H1 (cell line): ENCODE data around the gene WWC1. TPM values are rescaled to one million over a fixed set of nuclear protein-coding genes. Genes with fewer than 3 reads are reported as not detected.

ENCODE experiments used
- ATF2 ChIP-seq: IDR thresholded peaks from 2 replicates; pipeline ENCODE4 v1.6.1; 2012; ENCODE audit warnings: low read length, inconsistent platforms
- BRCA1 ChIP-seq: IDR thresholded peaks from 2 replicates; pipeline ENCODE4 v1.6.1; 2012; ENCODE audit warnings: low read depth, low read length, improper control_type of control experiment
- CEBPB ChIP-seq: IDR thresholded peaks from 2 replicates; pipeline ENCODE4 v1.6.1; 2012; ENCODE audit warnings: low read depth, low read length
- CREB1 ChIP-seq: IDR thresholded peaks from 2 replicates; pipeline ENCODE4 v1.6.1; 2012; ENCODE audit warnings: inconsistent platforms
- FOSL1 ChIP-seq: IDR thresholded peaks from 2 replicates; pipeline ENCODE4 v1.6.1; 2011; ENCODE audit warnings: mild to moderate bottlenecking, low read depth, low read length, moderate library complexity; ENCODE audit not compliant: insufficient read depth
- GABPA ChIP-seq: IDR thresholded peaks from 2 replicates; pipeline ENCODE4 v1.6.1; 2011; ENCODE audit warnings: mild to moderate bottlenecking, low read length, moderate library complexity, borderline replicate concordance; ENCODE audit not compliant: insufficient read depth
- JUN ChIP-seq: IDR thresholded peaks from 2 replicates; pipeline ENCODE4 v1.6.1; 2011; ENCODE audit warnings: low read depth, mild to moderate bottlenecking, improper control_type of control experiment, low read length
- KDM4A ChIP-seq: IDR thresholded peaks from one replicate; pipeline ENCODE4 v1.7.1; 2012; ENCODE audit warnings: low read depth, mild to moderate bottlenecking, moderate library complexity, low read length, inconsistent platforms; ENCODE audit not compliant: severe bottlenecking
- NRF1 ChIP-seq: IDR thresholded peaks from 2 replicates; pipeline ENCODE4 v1.6.1; 2011; ENCODE audit warnings: mild to moderate bottlenecking, low read depth, low read length, improper control_type of control experiment
- PHF8 ChIP-seq: fragments of 200-600 bp; sonication (generic); conservative IDR thresholded peaks from 2 replicates; pipeline ENCODE4 v1.7.1; 2012; ENCODE audit warnings: low read depth, mild to moderate bottlenecking, inconsistent platforms, low read length, moderate library complexity
- POLR2AphosphoS5 ChIP-seq: IDR thresholded peaks from 2 replicates; pipeline ENCODE4 v1.6.1; 2011; ENCODE audit warnings: low read depth, low read length
- RBBP5 ChIP-seq: IDR thresholded peaks from 2 replicates; pipeline ENCODE4 v1.7.1; 2012; ENCODE audit warnings: low read depth, mild to moderate bottlenecking, inconsistent platforms, low read length, moderate library complexity, borderline replicate concordance
- RNF2 ChIP-seq: fragments of 200-900, 300-1000 bp; sonication (generic); IDR thresholded peaks from 2 replicates; pipeline ENCODE4 v1.7.1; 2016; ENCODE audit warnings: borderline replicate concordance, low read depth, mild to moderate bottlenecking, antibody characterized with exemption, low read length; ENCODE audit not compliant: poor library complexity, severe bottlenecking; ENCODE audit errors: missing control alignments
- SAP30 ChIP-seq: fragments of 300-600 bp; sonication (generic); IDR thresholded peaks from 2 replicates; pipeline ENCODE4 v1.7.1; 2012; ENCODE audit warnings: low read length, moderate library complexity, mild to moderate bottlenecking, inconsistent platforms; ENCODE audit not compliant: insufficient read depth, insufficient replicate concordance
- SP2 ChIP-seq: IDR thresholded peaks from 2 replicates; pipeline ENCODE4 v1.6.1; 2012; ENCODE audit warnings: mild to moderate bottlenecking, low read length, inconsistent platforms
- SP4 ChIP-seq: IDR thresholded peaks from 2 replicates; pipeline ENCODE4 v1.6.1; 2012; ENCODE audit warnings: low read length, inconsistent platforms
- TAF1 ChIP-seq: IDR thresholded peaks from 2 replicates; pipeline ENCODE4 v1.6.1; 2011; ENCODE audit warnings: mild to moderate bottlenecking, low read depth, low read length
- YY1 ChIP-seq: IDR thresholded peaks from 2 replicates; pipeline ENCODE4 v1.6.1; 2011; ENCODE audit warnings: low read depth, mild to moderate bottlenecking, low read length
- ZNF274 ChIP-seq: IDR thresholded peaks from 2 replicates; pipeline ENCODE4 v1.7.0; 2012; ENCODE audit warnings: low read length, borderline replicate concordance; ENCODE audit errors: extremely low read depth
- polyA plus RNA-seq, 7 experiments: library from polyadenylated mRNA; depleted of rRNA in 3 of 7; stranded (reverse) in 5 of 7; unstranded in 2 of 7; fragments of >200 nt in 5 of 7; fragments of 200-250 nt in 2 of 7; gene quantifications; 1 replicate in 5 of 7; 2 replicates in 1 of 7; 4 replicates in 1 of 7; pipeline versions ENCODE4 v1.2.1 to v1.2.3, GENCODE V29; 2011 to 2013; ENCODE audit warnings: missing spikeins in 2 of 7, mixed read lengths in 2 of 7
- total RNA-seq: library from RNA; stranded (reverse); fragmentation: NEBNext Ultra II Directional; extraction: Animal tissue kit (Norgen Biotek cat#: 25700); gene quantifications from 2 replicates; pipeline ENCODE4 v1.2.1, GENCODE V29; 2021
- TF ChIP-seq, protein P1 (sequence below), 3 experiments: IDR thresholded peaks; 1 replicate in 2 of 3; 2 replicates in 1 of 3; pipeline versions ENCODE4 v1.5.1 to v1.6.1; 2011; ENCODE audit warnings: low read length in 3 of 3, mild to moderate bottlenecking in 3 of 3, inconsistent platforms in 2 of 3, low read depth in 1 of 3, moderate library complexity in 1 of 3; ENCODE audit not compliant: insufficient read depth in 1 of 3; ENCODE audit errors: control extremely low read depth in 1 of 3

Gene WWC1
- total and polyA plus RNA-seq, 2 of the 8 experiments (the other 6 are each of a cell fraction or from before 2014, with no cell fraction given): 16.4 to 41.1 TPM

- no peak for TF ChIP-seq KDM4A
- TF ChIP-seq ATF2: no peak
- TF ChIP-seq NRF1: no peak
- no peak for TF ChIP-seq POLR2AphosphoS5
- no peak for TF ChIP-seq SAP30
- no peak for TF ChIP-seq BRCA1
- no peak for TF ChIP-seq TAF1
- TF ChIP-seq GABPA: no peak
- peak; percentile 60; the same call in 1 of the 2 replicates for TF ChIP-seq YY1
- TF ChIP-seq ZNF274: no peak
- TF ChIP-seq CEBPB: no peak
- TF ChIP-seq, protein P1, sequence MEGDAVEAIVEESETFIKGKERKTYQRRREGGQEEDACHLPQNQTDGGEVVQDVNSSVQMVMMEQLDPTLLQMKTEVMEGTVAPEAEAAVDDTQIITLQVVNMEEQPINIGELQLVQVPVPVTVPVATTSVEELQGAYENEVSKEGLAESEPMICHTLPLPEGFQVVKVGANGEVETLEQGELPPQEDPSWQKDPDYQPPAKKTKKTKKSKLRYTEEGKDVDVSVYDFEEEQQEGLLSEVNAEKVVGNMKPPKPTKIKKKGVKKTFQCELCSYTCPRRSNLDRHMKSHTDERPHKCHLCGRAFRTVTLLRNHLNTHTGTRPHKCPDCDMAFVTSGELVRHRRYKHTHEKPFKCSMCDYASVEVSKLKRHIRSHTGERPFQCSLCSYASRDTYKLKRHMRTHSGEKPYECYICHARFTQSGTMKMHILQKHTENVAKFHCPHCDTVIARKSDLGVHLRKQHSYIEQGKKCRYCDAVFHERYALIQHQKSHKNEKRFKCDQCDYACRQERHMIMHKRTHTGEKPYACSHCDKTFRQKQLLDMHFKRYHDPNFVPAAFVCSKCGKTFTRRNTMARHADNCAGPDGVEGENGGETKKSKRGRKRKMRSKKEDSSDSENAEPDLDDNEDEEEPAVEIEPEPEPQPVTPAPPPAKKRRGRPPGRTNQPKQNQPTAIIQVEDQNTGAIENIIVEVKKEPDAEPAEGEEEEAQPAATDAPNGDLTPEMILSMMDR (IDR thresholded peaks at IDR 0.05; ENCODE audit: control extremely low read depth in 1 of 3, insufficient read depth in 1 of 3, low read depth in 1 of 3, low read length in 3 of 3): peak; percentile 57 to 79 (median 65)
- no peak for TF ChIP-seq SP4
- TF ChIP-seq FOSL1: no peak
- TF ChIP-seq CREB1: no peak
- TF ChIP-seq RBBP5: peak; percentile 91
- no peak for TF ChIP-seq RNF2
- no peak for TF ChIP-seq PHF8
- no peak for TF ChIP-seq JUN
- no peak for TF ChIP-seq SP2
Observed at GRCh38 chr5:168295574-168296201, 4.2 kb downstream of the WWC1 start (continued).
